NT2/D1 (cell line): ENCODE measurements around the gene HCN2.

Source experiments
- SUZ12 ChIP-seq: IDR thresholded peaks from 2 replicates; pipeline ENCODE4 v1.6.1; 2011; ENCODE audit not compliant: insufficient read length, insufficient read depth; ENCODE audit errors: extremely low read depth
- YY1 ChIP-seq: IDR thresholded peaks from 2 replicates; pipeline ENCODE4 v1.6.1; 2011; ENCODE audit not compliant: insufficient read length, insufficient read depth

GRCh38 chr19:639253-640160, 49.8 kb downstream of the HCN2 start, which contains the start of gene FGF22:
- TF ChIP-seq SUZ12 (no peak), YY1 (no peak)
